ENCODE results near the gene BMP6.

The BMP6 gene

GRCh38 chr6:7910298-7910653 is 184.4 kb downstream of the BMP6 start:
- DNase-seq, result no peak

DNA sequence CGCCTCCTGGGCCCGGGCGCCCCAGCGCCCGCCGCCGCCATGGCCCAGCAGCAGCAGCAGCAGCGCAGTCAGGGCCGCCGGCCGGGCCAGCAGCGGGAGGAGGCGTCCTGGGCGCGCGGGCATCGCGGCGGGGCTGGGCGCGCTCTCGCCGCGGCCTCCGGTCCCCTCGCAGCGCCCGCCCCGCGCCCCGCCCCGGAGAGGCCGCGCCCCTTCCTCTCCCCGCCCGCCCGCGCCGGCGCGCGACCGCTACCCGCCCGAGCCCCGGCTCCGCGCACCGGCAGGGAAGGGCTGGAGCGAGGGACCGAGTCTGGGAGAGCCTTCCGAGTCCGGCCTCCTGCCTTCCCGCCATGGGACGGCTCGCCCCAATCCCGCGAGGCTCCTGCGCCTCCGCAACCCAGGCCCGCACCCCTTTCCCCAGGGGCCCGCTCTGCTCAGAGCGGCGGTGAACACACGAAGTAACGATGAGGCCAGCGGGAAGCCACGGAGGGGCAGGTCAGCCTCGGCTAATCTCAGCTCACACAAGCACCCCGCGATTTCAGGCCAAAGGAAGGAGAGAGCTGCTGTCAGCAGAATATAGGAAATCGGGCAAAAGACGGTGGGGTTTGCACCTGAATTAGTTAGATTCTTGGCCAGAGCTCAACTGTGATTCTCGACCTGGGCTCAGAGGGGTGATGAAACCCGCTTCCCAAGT is 184.9 kb downstream of the BMP6 start, which contains the start of gene TXNDC5:
TSS of gene TXNDC5 (minus strand) at position 135 of the 691 bp plus-strand sequence. CDS start at position 123, 12 bp downstream.
- peak; percentile 85 for DNase-seq

DNA sequence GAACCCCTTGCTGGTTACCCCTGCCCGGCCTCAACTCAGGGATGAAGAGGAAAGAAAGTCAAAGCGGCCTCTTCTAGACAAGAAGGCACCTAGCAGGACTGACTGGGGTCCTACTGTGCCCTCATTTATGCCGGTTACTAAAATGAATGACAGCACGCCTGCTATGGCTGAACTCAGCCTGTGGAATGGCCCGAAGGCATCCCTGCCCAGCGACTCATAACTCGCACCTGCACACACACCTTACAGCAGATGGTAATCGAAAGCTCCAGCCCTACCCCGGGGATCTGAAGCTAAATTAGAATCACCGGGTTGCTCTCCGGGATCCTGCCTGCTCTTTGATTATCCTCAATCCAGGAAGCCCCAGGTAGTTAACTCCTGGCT is 185.4 kb downstream of the BMP6 start:
- DNase-seq, result no peak

GRCh38 chr6:7912024-7912423 is 186.1 kb downstream of the BMP6 start:
- DNase-seq, result no peak

DNA sequence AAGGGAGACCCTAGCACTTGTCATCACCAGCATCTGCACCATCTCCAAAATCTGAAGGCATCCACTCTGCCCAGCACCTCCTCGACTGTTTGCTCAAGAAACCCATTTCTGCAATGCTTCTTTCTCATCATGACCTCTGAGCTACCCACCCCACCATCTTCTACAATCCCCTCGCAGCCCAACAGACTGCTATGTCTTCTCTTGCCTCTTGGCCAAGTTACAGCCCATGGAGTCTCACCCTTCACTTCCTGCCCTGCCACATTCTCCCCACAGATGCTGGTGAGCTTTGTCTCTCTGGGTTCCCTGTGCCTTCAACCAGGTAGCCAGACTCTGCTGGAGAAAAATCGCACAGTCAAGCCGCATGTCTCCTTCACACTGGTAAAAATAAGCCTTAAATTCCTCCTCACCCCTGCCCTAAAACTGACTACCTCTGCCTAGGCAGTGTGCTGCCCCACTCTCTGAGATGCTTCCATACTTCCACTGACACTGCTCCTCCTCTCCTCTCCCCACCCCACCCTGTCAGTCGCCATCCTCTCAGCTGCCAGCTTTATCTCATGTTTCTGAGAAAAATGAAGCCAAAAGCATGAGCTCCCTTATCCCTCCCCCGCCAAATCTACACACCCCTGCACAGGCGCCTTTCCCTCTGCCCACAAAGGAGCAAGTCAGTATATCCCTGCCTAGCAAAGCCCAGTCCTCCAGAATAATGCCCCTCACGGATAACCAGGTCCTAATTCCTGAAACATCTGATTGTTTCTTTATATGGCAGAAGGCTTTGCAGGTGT is 187.0 kb downstream of the BMP6 start:
- no peak for DNase-seq

- no peak for DNase-seq
Measured at GRCh38 chr6:7914311-7914710, 188.4 kb downstream of the BMP6 start.

GRCh38 chr6:7914991-7915789 is 189.3 kb downstream of the BMP6 start:
- no peak for DNase-seq

- DNase-seq, result no peak
Measured at GRCh38 chr6:7916959-7917358, 191.1 kb downstream of the BMP6 start.

DNA sequence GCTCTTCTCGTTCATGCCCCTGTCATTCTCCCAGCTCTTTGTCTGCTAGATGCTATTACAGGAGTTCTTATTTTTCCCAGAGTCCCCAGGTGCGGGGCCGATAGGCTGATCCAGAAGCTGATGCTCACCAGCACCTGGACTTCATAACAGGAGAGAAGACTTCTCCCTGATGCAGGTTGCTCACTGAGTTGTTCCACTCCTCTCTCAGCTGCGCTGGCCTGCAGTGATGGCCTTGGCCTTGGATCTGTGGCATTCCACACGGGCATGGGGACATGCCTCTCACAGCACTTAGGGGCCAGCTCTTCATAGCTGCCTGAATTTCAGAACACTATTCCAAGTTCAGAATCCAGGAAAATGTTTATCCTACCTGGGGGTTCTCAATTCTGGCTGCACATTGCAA is 191.8 kb downstream of the BMP6 start:
- DNase-seq, result no peak

- DNase-seq, result no peak
Measured at GRCh38 chr6:7918403-7918802, 192.5 kb downstream of the BMP6 start.

DNA sequence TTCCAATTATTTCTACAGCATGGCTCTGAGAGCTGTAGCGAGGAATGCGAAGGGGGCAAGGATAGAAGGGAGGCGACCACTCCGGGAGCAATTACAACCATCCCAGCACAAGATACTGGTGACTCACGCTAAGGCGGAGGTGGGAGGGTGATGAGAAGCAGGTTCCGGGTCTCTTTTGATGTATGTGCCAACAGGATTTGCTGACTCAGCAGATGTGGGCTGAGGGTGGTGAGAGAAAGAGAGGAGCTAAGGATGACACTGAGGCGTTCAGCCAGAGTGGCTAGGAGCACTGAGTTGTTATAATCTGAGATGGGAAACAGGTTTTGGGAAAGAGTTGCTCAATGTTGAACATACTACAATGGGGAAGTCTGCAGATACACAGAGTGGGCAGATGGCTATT is 194.0 kb downstream of the BMP6 start:
- peak; percentile 71 for DNase-seq

- peak; percentile 28 for DNase-seq
Measured at GRCh38 chr6:7920425-7920824, 194.5 kb downstream of the BMP6 start.

GRCh38 chr6:7921046-7921445 is 195.1 kb downstream of the BMP6 start:
- DNase-seq, result no peak

GRCh38 chr6:7921632-7922092 is 195.8 kb downstream of the BMP6 start:
- no peak for DNase-seq

GRCh38 chr6:7922596-7922995 is 196.7 kb downstream of the BMP6 start:
- no peak for DNase-seq

GRCh38 chr6:7924867-7925266 is 199.0 kb downstream of the BMP6 start:
- DNase-seq, result no peak

All from stimulated activated CD4-positive, alpha-beta T cell treated with anti-CD3 and anti-CD28 coated beads, Interleukin-15, amount 100 ng/mL, for 24 hours (primary cell).